Liver (tissue), 3 donors: ENCODE results near the gene ERFE.

Experiments used
- EGR1 ChIP-seq, 2 donors: IDR thresholded peaks; 2 replicates each; pipeline ENCODE4 v1.6.1; 2016 to 2018; ENCODE audit warnings: antibody characterized with exemption in 2 of 2, low read depth in 2 of 2
- TAF1 ChIP-seq: conservative IDR thresholded peaks from 2 replicates; pipeline ENCODE4 v1.6.1; 2016; ENCODE audit warnings: antibody characterized with exemption, mild to moderate bottlenecking
- YY1 ChIP-seq: IDR thresholded peaks from 2 replicates; pipeline ENCODE4 v1.6.1; 2016; ENCODE audit warnings: antibody characterized with exemption, mild to moderate bottlenecking
- TF ChIP-seq, protein P1 (sequence below): fragments of 150-350 bp; IDR thresholded peaks from 2 replicates; pipeline ENCODE4 v1.5.1; 2017; ENCODE audit warnings: improper control_type of control experiment, low read depth, low read length; ENCODE audit not compliant: missing input control
- TF ChIP-seq, protein P2 (sequence below): IDR thresholded peaks from 2 replicates; pipeline ENCODE4 v1.6.1; 2016; ENCODE audit warnings: antibody characterized with exemption
- TF ChIP-seq, protein P3 (sequence below): IDR thresholded peaks from 2 replicates; pipeline ENCODE4 v1.6.1; 2016; ENCODE audit warnings: antibody characterized with exemption, mild to moderate bottlenecking
- donor health status: healthy.
- donor health status: healthy.

DNA sequence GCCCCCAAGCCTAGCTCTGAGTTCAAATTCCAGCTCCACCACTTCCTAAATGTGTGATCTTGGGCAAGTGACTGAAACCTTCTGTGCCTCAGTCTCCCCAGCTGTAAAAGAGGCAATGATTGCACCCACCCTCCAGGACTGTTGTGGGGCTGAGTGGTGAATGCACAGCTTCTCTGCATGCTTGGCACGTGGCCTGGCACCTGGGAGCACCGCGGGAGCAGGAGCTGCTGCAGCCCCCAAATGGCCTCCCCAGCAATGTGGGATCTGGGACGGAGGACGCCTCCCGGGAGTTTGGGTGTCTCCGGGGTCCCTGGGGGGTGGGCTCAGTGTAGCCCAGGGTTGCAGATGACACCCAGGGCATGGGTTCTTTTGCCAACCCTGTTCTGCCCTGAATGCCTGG lies 18.7 kb upstream of the ERFE start:
- TF ChIP-seq TAF1 = no peak
- TF ChIP-seq, protein P1, sequence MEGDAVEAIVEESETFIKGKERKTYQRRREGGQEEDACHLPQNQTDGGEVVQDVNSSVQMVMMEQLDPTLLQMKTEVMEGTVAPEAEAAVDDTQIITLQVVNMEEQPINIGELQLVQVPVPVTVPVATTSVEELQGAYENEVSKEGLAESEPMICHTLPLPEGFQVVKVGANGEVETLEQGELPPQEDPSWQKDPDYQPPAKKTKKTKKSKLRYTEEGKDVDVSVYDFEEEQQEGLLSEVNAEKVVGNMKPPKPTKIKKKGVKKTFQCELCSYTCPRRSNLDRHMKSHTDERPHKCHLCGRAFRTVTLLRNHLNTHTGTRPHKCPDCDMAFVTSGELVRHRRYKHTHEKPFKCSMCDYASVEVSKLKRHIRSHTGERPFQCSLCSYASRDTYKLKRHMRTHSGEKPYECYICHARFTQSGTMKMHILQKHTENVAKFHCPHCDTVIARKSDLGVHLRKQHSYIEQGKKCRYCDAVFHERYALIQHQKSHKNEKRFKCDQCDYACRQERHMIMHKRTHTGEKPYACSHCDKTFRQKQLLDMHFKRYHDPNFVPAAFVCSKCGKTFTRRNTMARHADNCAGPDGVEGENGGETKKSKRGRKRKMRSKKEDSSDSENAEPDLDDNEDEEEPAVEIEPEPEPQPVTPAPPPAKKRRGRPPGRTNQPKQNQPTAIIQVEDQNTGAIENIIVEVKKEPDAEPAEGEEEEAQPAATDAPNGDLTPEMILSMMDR = no peak
- no peak for TF ChIP-seq YY1
- TF ChIP-seq, protein P2, sequence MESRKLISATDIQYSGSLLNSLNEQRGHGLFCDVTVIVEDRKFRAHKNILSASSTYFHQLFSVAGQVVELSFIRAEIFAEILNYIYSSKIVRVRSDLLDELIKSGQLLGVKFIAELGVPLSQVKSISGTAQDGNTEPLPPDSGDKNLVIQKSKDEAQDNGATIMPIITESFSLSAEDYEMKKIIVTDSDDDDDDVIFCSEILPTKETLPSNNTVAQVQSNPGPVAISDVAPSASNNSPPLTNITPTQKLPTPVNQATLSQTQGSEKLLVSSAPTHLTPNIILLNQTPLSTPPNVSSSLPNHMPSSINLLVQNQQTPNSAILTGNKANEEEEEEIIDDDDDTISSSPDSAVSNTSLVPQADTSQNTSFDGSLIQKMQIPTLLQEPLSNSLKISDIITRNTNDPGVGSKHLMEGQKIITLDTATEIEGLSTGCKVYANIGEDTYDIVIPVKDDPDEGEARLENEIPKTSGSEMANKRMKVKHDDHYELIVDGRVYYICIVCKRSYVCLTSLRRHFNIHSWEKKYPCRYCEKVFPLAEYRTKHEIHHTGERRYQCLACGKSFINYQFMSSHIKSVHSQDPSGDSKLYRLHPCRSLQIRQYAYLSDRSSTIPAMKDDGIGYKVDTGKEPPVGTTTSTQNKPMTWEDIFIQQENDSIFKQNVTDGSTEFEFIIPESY = no peak
- no peak for TF ChIP-seq EGR1 (IDR thresholded peaks at IDR 0.05; ENCODE audit: low read depth in 2 of 2)
- TF ChIP-seq, protein P3, sequence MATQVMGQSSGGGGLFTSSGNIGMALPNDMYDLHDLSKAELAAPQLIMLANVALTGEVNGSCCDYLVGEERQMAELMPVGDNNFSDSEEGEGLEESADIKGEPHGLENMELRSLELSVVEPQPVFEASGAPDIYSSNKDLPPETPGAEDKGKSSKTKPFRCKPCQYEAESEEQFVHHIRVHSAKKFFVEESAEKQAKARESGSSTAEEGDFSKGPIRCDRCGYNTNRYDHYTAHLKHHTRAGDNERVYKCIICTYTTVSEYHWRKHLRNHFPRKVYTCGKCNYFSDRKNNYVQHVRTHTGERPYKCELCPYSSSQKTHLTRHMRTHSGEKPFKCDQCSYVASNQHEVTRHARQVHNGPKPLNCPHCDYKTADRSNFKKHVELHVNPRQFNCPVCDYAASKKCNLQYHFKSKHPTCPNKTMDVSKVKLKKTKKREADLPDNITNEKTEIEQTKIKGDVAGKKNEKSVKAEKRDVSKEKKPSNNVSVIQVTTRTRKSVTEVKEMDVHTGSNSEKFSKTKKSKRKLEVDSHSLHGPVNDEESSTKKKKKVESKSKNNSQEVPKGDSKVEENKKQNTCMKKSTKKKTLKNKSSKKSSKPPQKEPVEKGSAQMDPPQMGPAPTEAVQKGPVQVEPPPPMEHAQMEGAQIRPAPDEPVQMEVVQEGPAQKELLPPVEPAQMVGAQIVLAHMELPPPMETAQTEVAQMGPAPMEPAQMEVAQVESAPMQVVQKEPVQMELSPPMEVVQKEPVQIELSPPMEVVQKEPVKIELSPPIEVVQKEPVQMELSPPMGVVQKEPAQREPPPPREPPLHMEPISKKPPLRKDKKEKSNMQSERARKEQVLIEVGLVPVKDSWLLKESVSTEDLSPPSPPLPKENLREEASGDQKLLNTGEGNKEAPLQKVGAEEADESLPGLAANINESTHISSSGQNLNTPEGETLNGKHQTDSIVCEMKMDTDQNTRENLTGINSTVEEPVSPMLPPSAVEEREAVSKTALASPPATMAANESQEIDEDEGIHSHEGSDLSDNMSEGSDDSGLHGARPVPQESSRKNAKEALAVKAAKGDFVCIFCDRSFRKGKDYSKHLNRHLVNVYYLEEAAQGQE = no peak
